Esophagus (tissue), 2 donors: ENCODE data around the gene C1QTNF9B. TPM values are rescaled to one million over a fixed set of nuclear protein-coding genes. Genes with fewer than 3 reads are reported as not detected.

Source experiments
- polyA plus RNA-seq, 2 donors: library from polyadenylated mRNA; stranded (reverse); fragments of 200-250 nt; gene quantifications; one replicate each; pipeline ENCODE4 v1.2.3, GENCODE V29; 2013
- donor health status: healthy with polysubstance abuse.
- donor health status: Bipolar disorder and iron deficiency.

Gene C1QTNF9B
- polyA plus RNA-seq, 2 donors = 0.04 to 0.16 TPM

Other genes with a start within 250 kb of the C1QTNF9B start
- gene MIPEP, start 8.1 kb downstream of the C1QTNF9B start, polyA plus RNA-seq = 10 to 100 TPM; 16.3 to 16.7 TPM